Activated naive CD8-positive, alpha-beta T cell treated with anti-CD3 and anti-CD28 coated beads, Interleukin-2, amount 50 U/mL, for 16 hours (primary cell): ENCODE measurements around the gene NADSYN1.
"Not testable (repeated sequence)": the region's sequence is repeated elsewhere in the genome, so short reads cannot be mapped to it uniquely, and the experiment has no call there.

Experiments used
- DNase-seq: peaks from one replicate; pipeline ENCODE4 v3.0.0-alpha.2; 2020; ENCODE audit warnings: low read depth, low spot score

Gene NADSYN1

DNA sequence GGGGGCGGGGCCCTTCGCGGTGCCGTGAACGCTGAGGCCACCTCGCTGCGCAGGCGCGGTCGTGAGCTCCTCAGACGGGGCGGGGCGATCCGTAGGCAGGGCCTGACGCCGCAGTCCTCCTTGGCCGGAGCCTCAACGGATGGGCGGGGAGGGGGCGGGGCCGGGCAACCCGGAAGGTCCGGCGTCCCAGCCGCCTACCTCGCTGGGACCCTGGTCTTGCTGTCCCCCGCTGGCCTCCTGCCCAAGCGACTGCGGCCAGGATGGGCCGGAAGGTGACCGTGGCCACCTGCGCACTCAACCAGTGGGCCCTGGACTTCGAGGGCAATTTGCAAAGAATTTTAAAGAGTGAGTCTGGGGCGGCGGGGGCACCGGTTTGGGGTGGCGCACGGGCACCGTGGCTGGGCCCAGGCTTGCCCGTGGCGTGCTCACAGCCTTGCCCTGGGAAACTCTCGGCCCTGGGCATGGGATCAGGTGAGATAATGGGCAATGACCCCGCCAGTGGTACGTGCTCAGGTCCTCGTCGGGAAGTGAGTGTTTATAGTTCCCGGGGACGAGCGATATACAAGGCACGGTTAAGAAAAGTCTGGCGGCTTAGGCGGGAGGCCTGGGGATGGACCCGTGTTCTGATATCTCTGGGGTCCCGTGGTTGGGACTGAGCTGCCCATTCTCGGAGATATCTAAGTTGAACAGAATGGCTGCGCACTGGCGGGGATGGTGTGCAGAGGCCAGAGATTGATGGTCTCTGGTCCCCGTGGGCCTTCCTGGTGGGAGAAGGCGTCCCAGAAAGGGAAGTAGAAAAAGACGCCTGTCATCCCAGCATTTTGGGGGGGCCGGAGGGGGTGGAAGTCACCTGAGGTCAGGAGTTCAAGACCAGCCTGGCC lies at the start of gene NADSYN1:
Gene NADSYN1 (plus strand): TSS at position 167 of the 881 bp plus-strand sequence. CDS start 94 bp downstream, at position 261.
- DNase-seq = peak; percentile 85

DNA sequence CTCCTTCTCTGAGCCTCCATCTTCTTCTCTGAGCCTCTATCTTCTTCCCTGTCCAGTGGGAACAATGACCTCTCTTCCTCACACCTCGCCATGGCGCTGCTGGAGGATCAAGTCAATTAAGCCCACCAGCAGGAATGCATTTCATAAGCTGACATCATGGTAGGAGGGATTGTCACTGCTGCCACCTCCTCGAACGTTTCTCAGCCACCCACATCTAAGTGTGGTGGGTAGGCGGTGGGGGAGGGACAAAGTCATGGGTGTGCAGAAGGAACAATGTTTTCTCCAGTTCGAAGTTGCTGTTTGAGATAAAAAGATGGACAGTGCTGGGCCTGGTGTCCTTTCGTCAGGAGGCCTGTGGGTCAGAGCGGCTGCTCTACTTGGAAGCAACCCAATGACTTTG lies 48.8 kb upstream of the NADSYN1 start:
- no peak for DNase-seq

DNA sequence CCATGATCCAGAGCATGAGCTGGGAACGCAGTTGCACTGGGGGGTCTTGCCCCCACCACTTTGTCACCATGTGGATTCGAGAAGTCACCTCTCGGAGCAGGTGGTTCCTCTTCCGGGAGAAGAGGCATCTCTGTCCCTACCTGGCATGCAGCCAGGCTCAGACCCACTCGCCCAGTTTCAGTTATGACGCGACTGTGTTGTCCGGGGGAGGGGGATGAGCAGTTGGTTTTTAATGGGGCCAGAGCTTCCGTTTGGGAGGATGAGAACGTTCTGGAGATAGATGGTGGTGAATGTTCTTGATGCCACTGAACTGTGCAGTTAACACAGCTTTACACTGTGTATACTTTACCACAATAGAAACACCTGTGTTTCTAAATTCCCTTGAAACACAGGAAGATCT lies 46.3 kb upstream of the NADSYN1 start:
- DNase-seq = no peak

DNA sequence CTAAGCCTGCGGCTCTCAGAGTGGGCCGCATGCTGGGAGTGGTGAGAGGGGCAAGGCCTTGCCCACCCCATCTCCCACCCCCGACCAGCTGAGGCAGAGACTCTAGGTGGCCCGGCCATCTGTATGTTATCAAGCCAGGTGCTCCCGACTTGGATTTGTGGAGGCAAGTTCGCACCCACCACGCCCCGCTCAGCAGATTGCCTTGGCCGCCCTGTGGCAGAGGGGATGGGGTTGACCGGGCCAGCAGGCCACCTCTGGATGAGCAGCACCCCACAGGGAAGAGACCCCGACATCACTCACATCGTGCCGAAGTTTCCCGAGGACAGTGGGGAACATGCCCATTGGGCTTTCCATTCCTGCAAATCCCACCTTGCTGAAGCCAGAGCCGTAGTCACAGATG lies 45.6 kb upstream of the NADSYN1 start:
- no peak for DNase-seq

DNA sequence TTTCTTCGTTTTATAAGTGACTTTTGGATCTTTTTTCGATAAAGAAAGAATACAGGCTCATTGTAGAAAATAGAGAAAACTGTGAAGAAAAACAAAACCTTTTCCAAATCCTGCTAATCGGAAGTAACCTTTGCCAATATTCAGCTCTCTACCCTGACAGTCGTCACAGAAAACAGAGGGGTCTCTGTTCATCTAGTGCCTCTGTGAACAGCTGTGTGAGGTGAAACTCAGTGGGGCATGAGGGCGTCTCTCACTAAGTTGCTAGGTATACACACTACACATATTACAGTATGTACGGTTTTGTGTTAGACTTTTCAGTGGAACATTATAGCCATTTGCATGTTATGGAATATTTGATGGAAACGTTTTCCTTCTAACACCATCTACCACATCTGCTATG lies 44.2 kb upstream of the NADSYN1 start:
- no peak for DNase-seq

DNA sequence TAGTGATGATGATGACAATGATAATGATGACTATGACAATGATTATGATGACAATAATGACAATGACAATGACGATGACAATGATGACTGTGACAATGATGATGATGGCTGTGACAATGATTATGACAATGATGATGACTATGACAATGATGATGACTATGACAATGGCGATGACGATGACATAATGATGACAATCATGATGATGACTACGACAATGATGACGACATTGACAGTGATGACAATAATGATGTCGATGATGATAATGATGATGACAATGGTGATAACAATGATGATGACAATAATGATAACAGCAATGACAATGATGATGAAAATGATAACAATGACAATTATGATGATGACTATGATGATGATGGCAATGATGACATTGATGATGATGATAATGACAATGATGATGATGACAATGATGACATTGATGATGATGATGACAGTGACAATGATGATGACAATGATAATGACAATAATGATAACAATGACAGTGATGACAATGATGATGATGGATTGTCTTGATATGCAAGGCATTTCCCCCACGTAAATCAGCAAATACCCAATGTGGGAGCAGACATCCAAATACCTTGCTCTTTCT lies 42.5 kb upstream of the NADSYN1 start:
- no peak for DNase-seq

DNA sequence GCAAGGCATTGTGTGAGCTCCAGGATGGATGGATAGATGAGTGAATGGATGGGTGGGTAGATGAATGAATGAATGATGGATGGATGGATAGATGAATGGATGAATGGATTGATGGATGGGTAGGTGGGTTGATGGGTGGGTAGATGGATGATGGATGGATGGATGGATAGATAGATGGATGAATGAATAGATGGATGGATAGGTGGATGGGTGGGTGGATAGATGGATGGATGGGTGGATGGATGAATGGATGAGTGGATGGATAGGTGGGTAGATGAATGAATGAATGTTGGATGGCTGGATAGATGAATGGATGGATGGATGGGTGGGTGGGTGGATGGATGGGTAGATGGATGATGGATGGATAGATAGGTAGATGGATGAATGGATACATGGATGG lies 38.4 kb upstream of the NADSYN1 start:
- no peak for DNase-seq

DNA sequence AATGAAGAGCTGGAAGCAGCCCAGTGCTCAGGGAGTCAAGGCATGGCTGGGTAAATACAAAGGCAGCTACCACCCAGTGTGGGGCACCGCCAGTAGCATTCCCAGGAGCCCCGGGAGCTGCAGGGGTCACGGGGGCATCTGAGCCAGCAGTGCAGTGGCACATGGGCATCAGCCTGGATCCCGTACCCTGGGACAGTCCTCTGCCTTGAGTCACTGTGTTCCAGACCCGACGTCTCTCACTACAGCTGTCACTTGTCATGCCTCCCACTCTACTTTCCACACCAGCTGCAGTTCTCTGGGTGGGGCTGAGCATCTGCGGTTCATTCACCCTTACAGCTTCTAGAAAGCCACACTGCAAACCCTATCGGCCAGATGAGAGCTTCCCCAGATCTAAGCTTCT lies 34.4 kb upstream of the NADSYN1 start:
- DNase-seq = no peak

DNA sequence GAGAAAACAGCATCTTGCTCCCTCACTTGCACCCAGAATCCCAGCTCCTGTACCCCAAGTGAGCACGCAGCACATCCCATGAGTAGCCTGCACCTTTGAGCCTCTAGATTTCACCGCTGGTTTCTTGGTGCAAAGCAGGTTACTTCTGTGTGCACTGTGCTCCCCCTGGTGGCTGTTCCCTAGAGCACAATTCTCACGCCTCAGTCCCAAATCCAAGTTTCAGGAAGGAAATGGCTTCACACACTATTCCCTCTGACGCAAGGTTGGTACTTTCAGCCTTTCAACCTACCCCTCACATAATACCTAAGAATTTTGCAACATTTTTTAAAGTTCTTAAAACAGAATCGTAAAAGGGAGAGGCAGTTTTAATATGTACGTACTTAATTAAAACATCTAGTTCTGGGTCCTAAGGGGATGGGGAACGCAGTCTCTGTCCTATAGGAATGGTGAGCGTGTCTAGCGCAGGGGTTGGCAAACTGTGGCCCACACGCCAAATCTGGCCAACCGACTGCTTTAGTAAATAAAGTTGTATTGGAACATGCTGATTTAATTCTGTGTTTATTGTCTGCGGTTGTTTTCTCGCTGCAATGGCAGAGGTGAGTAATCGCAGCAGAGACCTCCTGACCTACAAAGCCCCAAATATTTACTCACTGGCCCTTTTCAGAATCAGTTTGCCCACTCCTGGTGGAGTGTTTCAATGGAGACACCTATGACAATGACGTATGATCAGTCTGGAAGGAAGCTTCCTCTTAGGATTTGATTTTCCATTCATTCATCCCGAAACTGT lies 32.4 kb upstream of the NADSYN1 start:
- DNase-seq = no peak

DNA sequence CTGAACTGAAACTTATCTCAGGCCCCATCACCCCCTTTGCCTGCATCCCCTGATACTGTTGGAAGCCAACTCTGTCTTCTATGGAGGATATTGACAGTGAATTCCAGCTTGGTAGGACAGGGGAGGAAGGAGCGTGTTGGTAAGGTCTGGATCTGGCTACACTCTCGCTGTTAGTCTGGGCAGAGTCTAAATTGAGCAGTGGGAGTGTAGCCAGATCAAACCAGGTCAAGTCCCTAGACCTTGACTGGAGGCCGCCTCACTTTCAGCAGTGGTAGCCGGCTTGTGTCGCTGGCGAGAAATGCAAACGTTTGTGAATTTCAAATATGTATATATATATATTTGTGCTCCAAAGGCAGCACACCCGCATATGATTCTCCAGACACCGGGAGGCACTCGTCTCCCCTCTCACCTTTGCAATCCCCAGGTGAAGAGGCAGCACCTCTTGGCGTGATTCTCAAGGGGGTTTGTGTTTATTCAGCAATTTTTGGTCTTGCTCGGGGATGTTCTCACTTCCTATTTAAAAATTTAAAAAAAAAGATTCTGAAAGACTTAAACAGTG lies 31.5 kb upstream of the NADSYN1 start:
- DNase-seq = no peak

DNA sequence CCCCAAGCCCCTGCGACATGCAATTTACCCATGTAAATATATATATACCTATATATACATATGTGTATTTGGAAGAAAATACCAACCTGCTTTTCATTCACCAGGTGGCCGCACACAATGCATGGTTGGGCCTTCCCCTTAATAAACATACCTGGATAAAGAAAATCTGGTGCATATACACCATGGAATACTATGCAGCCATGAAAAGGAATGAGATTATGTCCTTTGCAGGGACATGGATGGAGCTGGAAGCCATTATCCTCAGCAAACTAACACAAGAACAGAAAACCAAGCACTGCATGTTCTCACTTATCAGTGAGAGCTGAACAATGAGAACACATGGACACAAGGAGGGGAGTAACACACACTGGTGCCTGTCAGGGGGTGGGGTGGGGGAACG lies 30.7 kb upstream of the NADSYN1 start:
- not testable (repeated sequence) for DNase-seq

DNA sequence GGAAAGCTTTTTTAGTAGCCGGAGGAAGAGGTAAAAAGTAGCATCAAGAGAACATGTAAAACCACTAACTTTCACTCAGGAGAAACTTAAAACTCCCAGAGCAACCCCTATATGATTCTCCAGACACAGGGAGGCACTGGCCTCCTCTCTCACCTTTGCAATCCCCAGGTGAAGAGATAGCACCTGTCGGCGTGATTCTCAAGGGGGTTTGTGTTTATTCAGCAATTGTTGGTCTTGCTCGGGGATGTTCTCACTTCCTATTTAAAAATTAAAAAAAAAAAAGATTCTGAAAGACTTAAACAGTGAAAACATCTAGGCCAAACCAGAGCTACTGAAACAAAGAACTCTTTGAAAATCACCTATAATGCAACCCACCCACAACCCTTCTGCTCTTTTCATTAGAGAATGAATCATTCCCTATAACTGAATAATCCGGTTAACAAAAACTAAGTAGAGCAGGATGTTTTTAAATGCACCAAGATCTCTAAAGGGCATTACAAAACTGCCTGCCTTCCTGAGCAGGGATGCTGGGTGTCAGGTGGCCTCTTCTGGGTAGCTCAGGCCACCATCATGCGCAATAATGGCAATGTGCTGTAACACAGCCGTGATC lies 29.7 kb upstream of the NADSYN1 start:
- no peak for DNase-seq

DNA sequence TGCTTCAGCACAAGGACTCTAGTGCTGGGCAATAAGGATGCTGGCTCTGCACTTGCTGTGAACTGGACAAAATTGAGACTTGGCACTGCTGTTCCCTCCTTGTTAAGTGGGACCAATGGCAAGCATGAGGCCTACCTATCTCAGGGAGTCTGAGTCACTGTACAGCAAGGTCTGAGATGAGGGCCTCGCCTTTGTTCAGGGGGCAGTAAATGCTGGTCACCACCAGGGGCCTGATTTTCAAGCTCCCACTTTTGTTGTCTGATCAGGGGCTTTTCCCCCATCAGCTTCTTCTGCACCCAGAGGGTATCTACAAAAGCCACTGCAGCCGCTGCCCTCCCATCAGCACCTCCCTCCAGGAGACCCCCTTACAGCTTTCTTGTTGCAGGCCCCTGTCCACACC lies 27.6 kb upstream of the NADSYN1 start:
- DNase-seq = no peak

DNA sequence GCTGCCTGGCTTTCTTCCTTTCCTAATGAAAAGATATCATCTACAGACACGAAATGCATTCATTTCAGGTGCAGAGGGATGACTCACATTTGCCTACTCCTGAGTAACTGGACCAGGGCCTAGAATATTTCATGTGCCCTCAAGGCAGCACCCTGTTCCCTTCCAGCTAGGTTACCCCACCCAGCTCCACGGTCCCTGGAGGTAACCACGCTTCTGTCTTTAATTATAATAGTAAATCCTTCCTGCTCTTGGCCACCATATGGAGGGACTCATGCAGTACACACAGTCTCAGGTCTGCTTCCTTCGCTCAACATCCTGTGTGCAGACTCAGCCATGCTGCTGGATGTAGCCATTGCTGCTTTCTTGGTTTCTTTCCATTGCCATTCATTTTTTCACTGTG lies 27.1 kb upstream of the NADSYN1 start:
- DNase-seq = no peak

DNA sequence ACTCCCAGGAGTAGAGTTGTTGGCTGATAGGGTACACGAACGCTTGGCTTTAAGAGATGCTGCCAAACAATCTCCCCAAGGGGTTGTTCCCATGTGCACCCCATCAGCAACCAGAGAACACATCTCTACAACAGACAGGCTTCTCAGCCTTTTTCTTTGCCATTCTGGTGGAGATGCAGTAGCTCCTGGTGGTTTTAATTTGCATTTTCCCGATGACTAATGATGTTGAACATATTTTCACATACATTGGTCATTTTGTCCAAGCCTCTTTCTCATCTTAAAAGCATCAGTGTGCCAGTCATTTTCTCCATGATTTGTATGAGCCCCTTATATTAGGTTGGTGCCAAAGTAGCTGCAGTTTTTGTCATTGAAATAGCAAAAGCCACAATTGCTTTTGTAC lies 26.6 kb upstream of the NADSYN1 start:
- DNase-seq = no peak

DNA sequence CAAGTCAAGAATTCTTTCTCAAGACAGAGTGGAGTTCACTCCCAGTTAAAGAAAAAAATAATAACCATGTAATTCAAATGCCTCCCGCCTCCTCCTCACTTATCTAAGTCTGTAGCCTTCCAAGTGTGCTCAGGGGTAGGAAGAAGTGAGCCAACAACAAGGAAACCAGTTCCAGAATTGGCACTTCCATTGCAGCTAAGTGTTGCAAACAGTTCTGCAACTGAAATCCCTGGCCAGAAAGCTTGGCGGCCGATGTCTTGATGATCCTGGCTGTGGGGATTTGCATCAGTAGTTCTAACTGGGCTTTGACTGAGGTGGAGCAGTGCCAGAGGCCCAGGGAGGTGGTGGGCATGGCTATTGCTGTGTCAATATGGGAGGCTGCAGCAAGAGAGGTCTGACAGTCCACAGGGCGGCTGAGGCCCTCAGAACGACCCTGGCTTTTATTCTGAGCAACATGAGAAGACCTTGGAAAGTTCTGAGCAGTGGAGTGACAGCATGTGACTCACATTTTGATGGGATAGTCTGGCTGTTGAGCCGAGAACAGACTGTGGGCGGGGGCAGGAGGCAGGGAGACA lies 24.1 kb upstream of the NADSYN1 start:
- DNase-seq = no peak

DNA sequence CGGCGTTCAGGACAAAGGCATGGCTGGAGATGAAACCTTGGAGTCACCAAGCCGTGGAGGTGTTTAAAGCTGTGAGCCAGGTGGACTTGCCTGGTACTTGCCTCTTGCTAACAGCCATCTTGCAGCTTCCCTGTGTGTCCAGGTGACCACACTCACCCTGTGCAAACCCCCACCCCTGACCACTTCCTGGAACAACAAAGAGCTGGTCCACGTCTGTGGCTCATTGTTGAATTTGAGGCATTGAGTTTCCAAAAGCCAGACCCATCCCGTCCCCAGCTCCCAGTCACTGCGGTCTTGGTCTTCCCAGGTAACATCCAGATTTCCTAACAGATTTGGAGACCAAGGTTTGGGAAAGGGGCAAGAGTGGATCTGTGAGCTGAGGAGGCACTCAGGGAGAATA lies 23.3 kb upstream of the NADSYN1 start:
- no peak for DNase-seq

DNA sequence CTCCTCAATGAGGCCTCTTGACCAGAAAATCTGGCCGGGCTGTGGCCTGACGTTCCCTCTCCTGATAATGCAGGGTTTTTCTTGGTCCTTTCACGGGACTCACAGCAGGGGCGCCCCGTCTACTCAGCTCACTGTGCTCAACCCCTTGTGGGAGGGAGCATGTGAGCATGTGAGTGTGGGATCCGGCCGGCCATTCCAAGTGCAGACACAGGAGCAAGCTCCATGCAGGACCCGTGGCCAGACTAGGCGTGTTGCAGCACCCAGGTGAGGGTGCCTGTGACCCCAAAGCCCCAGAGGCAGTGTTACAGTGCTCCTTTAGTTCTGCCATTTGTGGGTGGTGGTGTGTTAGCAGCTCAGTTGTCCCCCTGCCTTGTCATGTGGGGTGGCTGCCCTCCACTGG lies 22.8 kb upstream of the NADSYN1 start:
- DNase-seq = no peak

DNA sequence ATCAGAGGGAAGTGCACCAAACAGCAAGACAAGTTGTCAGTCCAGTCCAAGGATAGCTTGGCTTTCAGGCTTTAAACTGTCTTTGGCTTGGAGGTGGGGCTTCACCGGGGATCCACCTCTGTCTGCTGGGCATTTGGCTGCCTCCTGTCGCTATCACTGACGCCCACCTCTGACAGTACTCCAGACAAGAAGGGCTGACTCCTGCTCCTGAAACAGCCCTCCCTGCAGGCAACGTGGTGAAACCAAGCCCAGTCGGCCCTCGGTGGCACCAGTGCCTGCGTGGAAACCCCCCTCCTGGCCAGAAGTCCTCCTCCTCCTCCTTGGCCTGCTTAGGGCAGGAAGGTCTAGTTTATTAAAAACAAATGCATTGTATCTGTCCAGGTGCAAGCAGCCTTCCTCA lies 21.7 kb upstream of the NADSYN1 start:
- DNase-seq = no peak

DNA sequence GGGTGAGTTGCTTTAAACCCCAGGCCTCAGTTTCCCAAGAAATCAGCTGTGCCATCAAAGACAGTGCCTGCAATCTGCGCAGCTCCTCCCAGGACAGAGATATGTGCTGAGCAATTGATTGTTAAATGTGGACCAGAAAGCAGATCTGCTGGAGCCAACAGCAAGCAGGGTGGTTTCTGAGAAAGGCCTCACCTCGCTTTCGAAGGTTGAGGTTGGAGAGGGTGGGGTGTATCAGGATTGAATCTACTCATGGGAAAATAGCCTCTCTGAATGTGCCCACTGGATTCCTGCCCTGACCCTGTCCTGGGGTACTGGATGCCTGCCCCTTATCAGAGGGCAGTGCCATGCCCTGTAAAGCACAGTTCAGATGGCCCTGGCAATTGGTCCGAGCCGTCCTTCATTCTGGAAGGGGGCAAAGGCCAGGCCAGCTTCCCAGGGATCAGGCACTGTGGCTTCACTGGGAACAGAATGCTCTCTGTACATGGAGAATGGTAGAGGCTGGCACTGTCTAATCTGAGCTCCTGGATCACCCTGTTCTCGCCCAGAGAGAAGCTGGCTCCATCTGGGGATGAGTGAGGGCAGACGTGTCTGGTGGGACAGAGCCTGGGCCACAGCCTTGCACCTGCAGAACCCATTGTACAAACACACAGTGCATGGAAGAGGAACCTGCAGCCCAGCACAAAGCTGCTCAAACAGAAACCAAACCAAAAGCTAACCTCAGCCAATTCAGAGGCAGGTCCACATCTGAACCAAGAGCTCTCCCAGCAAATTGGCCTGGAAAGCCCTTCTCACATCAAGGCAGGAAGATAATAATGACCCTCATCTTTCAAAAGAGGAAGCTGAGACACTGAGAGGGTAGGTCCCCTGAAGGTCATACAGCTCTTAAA lies 20.0 kb upstream of the NADSYN1 start:
- no peak for DNase-seq
